OCI-LY1 (cell line): ENCODE results near the gene OR52A5.
"Not testable (repeated sequence)": the region's sequence is repeated elsewhere in the genome, so short reads cannot be mapped to it uniquely, and the experiment has no call there.

ENCODE experiments used
- EZH2 ChIP-seq: fragments of 200-600 bp; sonication (generic), shearing (Covaris generic); IDR thresholded peaks from 2 replicates; pipeline ENCODE4 v1.8.0; 2017; ENCODE audit warnings: borderline replicate concordance, mixed run types, mild to moderate bottlenecking, antibody characterized with exemption, low read length, moderate library complexity, mixed read lengths
- TF ChIP-seq, protein P1 (sequence below): fragments of 200-600 bp; sonication (generic), shearing (Covaris generic); IDR thresholded peaks from 2 replicates; pipeline ENCODE4 v1.5.1; 2017; ENCODE audit warnings: mild to moderate bottlenecking, antibody characterized with exemption, low read length, moderate library complexity, mixed read lengths

- TF ChIP-seq, protein P1, sequence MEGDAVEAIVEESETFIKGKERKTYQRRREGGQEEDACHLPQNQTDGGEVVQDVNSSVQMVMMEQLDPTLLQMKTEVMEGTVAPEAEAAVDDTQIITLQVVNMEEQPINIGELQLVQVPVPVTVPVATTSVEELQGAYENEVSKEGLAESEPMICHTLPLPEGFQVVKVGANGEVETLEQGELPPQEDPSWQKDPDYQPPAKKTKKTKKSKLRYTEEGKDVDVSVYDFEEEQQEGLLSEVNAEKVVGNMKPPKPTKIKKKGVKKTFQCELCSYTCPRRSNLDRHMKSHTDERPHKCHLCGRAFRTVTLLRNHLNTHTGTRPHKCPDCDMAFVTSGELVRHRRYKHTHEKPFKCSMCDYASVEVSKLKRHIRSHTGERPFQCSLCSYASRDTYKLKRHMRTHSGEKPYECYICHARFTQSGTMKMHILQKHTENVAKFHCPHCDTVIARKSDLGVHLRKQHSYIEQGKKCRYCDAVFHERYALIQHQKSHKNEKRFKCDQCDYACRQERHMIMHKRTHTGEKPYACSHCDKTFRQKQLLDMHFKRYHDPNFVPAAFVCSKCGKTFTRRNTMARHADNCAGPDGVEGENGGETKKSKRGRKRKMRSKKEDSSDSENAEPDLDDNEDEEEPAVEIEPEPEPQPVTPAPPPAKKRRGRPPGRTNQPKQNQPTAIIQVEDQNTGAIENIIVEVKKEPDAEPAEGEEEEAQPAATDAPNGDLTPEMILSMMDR = not testable (repeated sequence)
- TF ChIP-seq EZH2 = not testable (repeated sequence)
Measured at GRCh38 chr11:5144206-5144605, 6.0 kb upstream of the OR52A5 start.
